A673 (cell line): ENCODE data around the gene CFAP97D2.

ENCODE experiments used
- CTCF ChIP-seq: fragments of 300-800, 200-600 bp; sonication (generic); conservative IDR thresholded peaks from 2 replicates; pipeline ENCODE4 v1.5.1; 2017; ENCODE audit warnings: low read depth, mild to moderate bottlenecking, antibody characterized with exemption, low read length, moderate library complexity, mixed read lengths
- EZH2 ChIP-seq: fragments of 200-600 bp; sonication (generic); IDR thresholded peaks from 2 replicates; pipeline ENCODE4 v1.6.1; 2017; ENCODE audit warnings: borderline replicate concordance, low read depth, mild to moderate bottlenecking, mixed read lengths, antibody characterized with exemption, low read length; ENCODE audit not compliant: poor library complexity, severe bottlenecking

GRCh38 chr13:114142137-114142550 is 36.9 kb upstream of the CFAP97D2 start:
- TF ChIP-seq EZH2 (no peak), CTCF (no peak)
